Fibroblast of skin of right biceps (primary cell): Measurements from ENCODE around the gene CYLC1.

Experiments
- DNase-seq: peaks from one replicate; pipeline ENCODE4 v3.0.0-alpha.2; 2013

CYLC1 gene

GRCh38 chrX:83860846-83861245, at the start of gene CYLC1:
Gene CYLC1, plus strand, starts transcription at chrX:83861146. Its CDS starts 37 bp downstream, at chrX:83861183.
- no peak for DNase-seq

- no peak for DNase-seq
Observed at GRCh38 chrX:83819304-83819703, 41.6 kb upstream of the CYLC1 start.

GRCh38 chrX:83829874-83830273, 31.1 kb upstream of the CYLC1 start:
- no peak for DNase-seq

- DNase-seq: peak; percentile 0
Observed at GRCh38 chrX:83845397-83845796, 15.5 kb upstream of the CYLC1 start.

- no peak for DNase-seq
Observed at GRCh38 chrX:83847339-83847738, 13.6 kb upstream of the CYLC1 start.

GRCh38 chrX:83888585-83888984, 27.6 kb downstream of the CYLC1 start:
- no peak for DNase-seq

- no peak for DNase-seq
Observed at GRCh38 chrX:83892433-83892832, 31.5 kb downstream of the CYLC1 start.

- DNase-seq: no peak
Observed at GRCh38 chrX:83906921-83907320, 46.0 kb downstream of the CYLC1 start.

- DNase-seq: no peak
Observed at GRCh38 chrX:83916525-83916924, 55.6 kb downstream of the CYLC1 start.

- no peak for DNase-seq
Observed at GRCh38 chrX:83934220-83934619, 73.3 kb downstream of the CYLC1 start.
